Heart left ventricle (tissue), 16 donors: ENCODE results near the gene XYLT1. TPM values are rescaled to one million over a fixed set of nuclear protein-coding genes. Genes with fewer than 3 reads are reported as not detected.

ENCODE experiments used
- ATAC-seq, 4 donors: fragments of 200-7000 bp; cut with Tn5 transposase; one replicate each; pipeline ENCODE4 v1.9.1; 2020 to 2022; ENCODE audit warnings: moderate library complexity in 4 of 4, mild to moderate bottlenecking in 3 of 4, moderate number of reproducible peaks in 1 of 4
- DNase-seq, 5 donors: peaks; one replicate each; pipeline ENCODE4 v3.0.0-alpha.2; 2020
- H3K27ac ChIP-seq, 12 donors: fragments of 200-600 bp; sonication (generic) in 4 of 12; one replicate each; pipeline versions ENCODE4 v1.5.0 to v1.8.0; 2016 to 2022; ENCODE audit warnings: mild to moderate bottlenecking in 2 of 12
- H3K27me3 ChIP-seq, 9 donors: fragments of 200-600 bp; sonication (generic) in 2 of 9; one replicate each; pipeline versions ENCODE4 v1.5.1 to v1.8.0; 2016 to 2022; ENCODE audit warnings: mild to moderate bottlenecking in 3 of 9
- H3K36me3 ChIP-seq, 9 donors: fragments of 200-600 bp; sonication (generic) in 2 of 9; one replicate each; pipeline versions ENCODE4 v1.5.0 to v1.8.0; 2018 to 2022; ENCODE audit warnings: mild to moderate bottlenecking in 2 of 9
- H3K4me1 ChIP-seq, 12 donors: fragments of 200-600 bp; sonication (generic) in 4 of 12; one replicate each; pipeline versions ENCODE4 v1.5.0 to v1.8.0; 2016 to 2022; ENCODE audit warnings: mild to moderate bottlenecking in 3 of 12
- H3K4me3 ChIP-seq, 12 donors: fragments of 200-600 bp; sonication (generic) in 4 of 12; one replicate each; pipeline versions ENCODE4 v1.5.0 to v1.8.0; 2017 to 2022; ENCODE audit warnings: mild to moderate bottlenecking in 9 of 12, moderate library complexity in 4 of 12
- H3K9me3 ChIP-seq, 12 donors: fragments of 200-600 bp; sonication (generic) in 4 of 12; one replicate each; pipeline versions ENCODE4 v1.5.0 to v1.8.0; 2016 to 2022; ENCODE audit warnings: mild to moderate bottlenecking in 1 of 12
- POLR2A ChIP-seq, 2 donors: fragments of 450-650 bp; IDR thresholded peaks; one replicate each; pipeline ENCODE4 v1.6.1; 2017; ENCODE audit warnings: antibody characterized with exemption in 2 of 2, mild to moderate bottlenecking in 2 of 2, moderate library complexity in 2 of 2
- WGBS, 4 donors: extraction: QIAGEN DNeasy Blood & Tissue Kit in 2 of 4; methylation state at CpG; one replicate each; pipeline versions ENCODE4 v1.1.5 to v1.1.7; 2013 to 2018; 5-methylcytosine and 5-hydroxymethylcytosine counted together
- intact Hi-C, 10 donors: fragments of 100-400 bp; cut with DNase I; formaldehyde crosslinking; loops; one replicate each; pipeline versions ENCODE4 v1.11.1 to v1.14.2; 2022
- polyA plus RNA-seq, 2 donors: library from polyadenylated mRNA; stranded (reverse); fragments of 200-250 nt; gene quantifications; one replicate each; pipeline ENCODE4 v1.2.3, GENCODE V29; 2013
- total RNA-seq, 9 donors: library from RNA; depleted of rRNA in 2 of 9; stranded (reverse); fragments of >200 nt in 2 of 9; fragmentation: NEBNext Ultra II Directional in 3 of 9; extraction: Animal tissue kit (Norgen Biotek cat#: 25700) in 3 of 9; gene quantifications; one replicate each; pipeline versions ENCODE4 v1.1.0 to v1.2.4, GENCODE V29; 2016 to 2023
- TF ChIP-seq, protein P1 (sequence below), 12 donors: fragments of 200-600 bp; sonication (generic) in 4 of 12; IDR thresholded peaks; one replicate each; pipeline versions ENCODE4 v1.5.0 to v1.8.0; 2018 to 2022; ENCODE audit warnings: antibody characterized with exemption in 12 of 12, mild to moderate bottlenecking in 5 of 12
- donor health status: ischemic (EF 13 %, LVEDD 7.1; RV severe dilation, severe dysfunction).
- donor health status: healthy with polysubstance abuse.
- donor health status: DM: no; HTN: yes; CAD: no.
- donor health status: DM: no; HTN: no; CAD: no.
- donor health status: ischemic (EF 25% LVEDD 6.9; RV normal size, moderate dysfunction).
- donor health status: ischemic (EF 25% LVEDD 5.7; RV mildly dilated, moderate dysfunction).
- donor health status: healthy.
- donor health status: DM: yes; HTN: yes; CAD: no.
- donor health status: ischemic (EF 35%, LVEDD 5.7; RV mildly dilated, moderate dysfunction).
- donor health status: nonischemic (EF 11% LVEDD 7.7; RV severe dilation, severe dysfunction).
- donor health status: DM: yes; HTN: yes; CAD: no.
- donor health status: PGD.
- donor health status: ischemic (EF 29% LVEDD 5.4; RV normal size, mild dysfunction).
- donor health status: nonischemic (EF 23%, LVEDD 6.1; RV moderate dilation, normal function).

XYLT1 gene
- total and polyA plus RNA-seq, 11 donors, result 0.46 to 12.3 (median 2.4) TPM

DNA sequence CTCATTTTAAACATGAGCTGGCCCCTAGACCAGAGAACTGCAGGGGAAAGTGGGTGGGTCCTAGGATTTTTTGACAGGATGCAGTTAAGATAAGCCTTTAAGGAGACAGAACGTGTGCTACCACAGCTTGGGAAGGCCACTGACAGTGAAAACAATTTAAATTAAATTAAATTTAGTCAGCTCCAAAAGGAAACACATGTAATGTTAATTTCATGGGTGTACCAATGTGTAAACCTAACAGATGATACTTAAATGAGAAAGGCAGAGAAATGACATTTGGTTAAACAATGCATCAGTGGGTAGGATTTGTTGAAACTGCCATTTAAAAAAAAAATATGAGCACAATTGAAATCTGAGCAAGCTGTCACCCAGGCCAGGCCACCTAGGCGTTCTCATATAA lies 250.8 kb downstream of the XYLT1 start:
- peaks cover 0 to 23% (median 7%) of the 10 kb centered on the region in 12 donors for H3K4me1 ChIP-seq
- ATAC-seq (peak in 1 of 4 donors; percentile 22), DNase-seq (no peak)
- 48 to 57% (median 52%) methylated on average over 2 of the region's 2 CpGs for WGBS, 4 donors
- TF ChIP-seq, protein P1, sequence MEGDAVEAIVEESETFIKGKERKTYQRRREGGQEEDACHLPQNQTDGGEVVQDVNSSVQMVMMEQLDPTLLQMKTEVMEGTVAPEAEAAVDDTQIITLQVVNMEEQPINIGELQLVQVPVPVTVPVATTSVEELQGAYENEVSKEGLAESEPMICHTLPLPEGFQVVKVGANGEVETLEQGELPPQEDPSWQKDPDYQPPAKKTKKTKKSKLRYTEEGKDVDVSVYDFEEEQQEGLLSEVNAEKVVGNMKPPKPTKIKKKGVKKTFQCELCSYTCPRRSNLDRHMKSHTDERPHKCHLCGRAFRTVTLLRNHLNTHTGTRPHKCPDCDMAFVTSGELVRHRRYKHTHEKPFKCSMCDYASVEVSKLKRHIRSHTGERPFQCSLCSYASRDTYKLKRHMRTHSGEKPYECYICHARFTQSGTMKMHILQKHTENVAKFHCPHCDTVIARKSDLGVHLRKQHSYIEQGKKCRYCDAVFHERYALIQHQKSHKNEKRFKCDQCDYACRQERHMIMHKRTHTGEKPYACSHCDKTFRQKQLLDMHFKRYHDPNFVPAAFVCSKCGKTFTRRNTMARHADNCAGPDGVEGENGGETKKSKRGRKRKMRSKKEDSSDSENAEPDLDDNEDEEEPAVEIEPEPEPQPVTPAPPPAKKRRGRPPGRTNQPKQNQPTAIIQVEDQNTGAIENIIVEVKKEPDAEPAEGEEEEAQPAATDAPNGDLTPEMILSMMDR (IDR thresholded peaks at IDR 0.05), result no peak
- TF ChIP-seq POLR2A (IDR thresholded peaks at IDR 0.05), result no peak
- H3K36me3 ChIP-seq, result no peaks in the 10 kb centered on the region
- H3K27ac ChIP-seq, result peak overlapping the region in 1 of 12 donors; percentile 24
- no peaks in the 10 kb centered on the region for H3K9me3 ChIP-seq
- no peaks in the 10 kb centered on the region for H3K27me3 ChIP-seq
- H3K4me3 ChIP-seq, result no peak overlapping the region
- intact Hi-C loops, result loop anchor here in 3 of 10 donors (10.0 kb wide), 2 partner anchors 65 to 155 kb away; no protein-coding TSS in a partner anchor

DNA sequence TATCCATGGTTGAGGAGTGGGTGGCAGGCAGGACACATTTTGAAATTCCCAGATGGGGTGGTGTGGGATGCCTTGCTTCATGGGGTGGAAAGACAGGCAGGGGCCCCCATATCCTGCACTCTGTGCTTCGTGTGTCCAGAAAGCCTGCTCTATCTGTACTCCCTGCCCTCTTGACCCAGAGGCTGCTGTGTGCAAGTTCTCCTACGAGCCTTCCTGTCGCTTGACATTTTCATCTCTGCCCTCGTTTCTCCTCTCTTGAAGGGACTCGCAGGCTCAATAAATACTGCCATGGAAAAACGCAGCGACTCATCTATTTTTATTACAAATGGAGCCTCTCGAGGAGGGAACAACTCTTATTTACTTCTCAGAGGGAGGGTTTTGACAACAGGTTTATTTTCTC lies 254.8 kb downstream of the XYLT1 start:
- no peaks in the 10 kb centered on the region for H3K36me3 ChIP-seq
- DNase-seq, result no peak
- H3K9me3 ChIP-seq, result peaks cover 0 to 11% (median 2%) of the 10 kb centered on the region in 12 donors
- no peaks in the 10 kb centered on the region for H3K4me1 ChIP-seq
- H3K4me3 ChIP-seq, result no peak overlapping the region
- 71 to 80% (median 73%) methylated on average over 8 of the region's 8 CpGs for WGBS, 4 donors
- ATAC-seq, result no peak
- no peaks in the 10 kb centered on the region for H3K27me3 ChIP-seq
- TF ChIP-seq, protein P1 (IDR thresholded peaks at IDR 0.05), result no peak
- no peak for TF ChIP-seq POLR2A (IDR thresholded peaks at IDR 0.05)
- H3K27ac ChIP-seq, result no peak overlapping the region
- intact Hi-C loops, result loop anchor here in 2 of 10 donors (10.0 kb wide), 2 partner anchors 61 to 159 kb away; no protein-coding TSS in a partner anchor

DNA sequence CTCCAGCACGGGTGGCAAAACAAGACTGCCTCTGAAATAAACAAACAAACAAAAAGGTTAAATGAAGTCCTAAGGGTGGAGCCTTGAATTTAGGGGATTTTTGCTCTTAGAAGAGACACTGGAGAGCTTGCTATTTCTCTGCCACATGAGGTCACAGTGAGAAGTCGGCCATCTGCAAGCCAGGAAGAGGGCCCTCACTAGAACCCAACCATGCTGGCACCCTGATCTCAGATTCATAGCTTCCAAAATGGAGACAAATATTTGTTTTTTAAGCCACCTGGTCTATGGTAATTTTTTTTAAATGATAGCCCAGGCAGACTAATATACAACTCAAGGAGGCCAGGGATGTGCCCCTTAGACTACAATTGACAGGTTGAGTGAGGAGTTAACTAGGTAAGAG lies 255.5 kb downstream of the XYLT1 start:
- H3K9me3 ChIP-seq, result peaks cover 0 to 11% (median 2%) of the 10 kb centered on the region in 12 donors
- TF ChIP-seq, protein P1 (IDR thresholded peaks at IDR 0.05), result no peak
- no peak for TF ChIP-seq POLR2A (IDR thresholded peaks at IDR 0.05)
- no peaks in the 10 kb centered on the region for H3K4me1 ChIP-seq
- H3K36me3 ChIP-seq, result no peaks in the 10 kb centered on the region
- ATAC-seq, result no peak
- H3K27me3 ChIP-seq, result no peaks in the 10 kb centered on the region
- no peak overlapping the region for H3K27ac ChIP-seq
- WGBS, 4 donors, result 77 to 90% (median 86%) methylated on average over 2 of the region's 2 CpGs
- intact Hi-C loops, result loop anchor here in 2 of 10 donors (10.0 kb wide), 2 partner anchors 61 to 159 kb away; no protein-coding TSS in a partner anchor
- DNase-seq, result no peak
- no peak overlapping the region for H3K4me3 ChIP-seq

DNA sequence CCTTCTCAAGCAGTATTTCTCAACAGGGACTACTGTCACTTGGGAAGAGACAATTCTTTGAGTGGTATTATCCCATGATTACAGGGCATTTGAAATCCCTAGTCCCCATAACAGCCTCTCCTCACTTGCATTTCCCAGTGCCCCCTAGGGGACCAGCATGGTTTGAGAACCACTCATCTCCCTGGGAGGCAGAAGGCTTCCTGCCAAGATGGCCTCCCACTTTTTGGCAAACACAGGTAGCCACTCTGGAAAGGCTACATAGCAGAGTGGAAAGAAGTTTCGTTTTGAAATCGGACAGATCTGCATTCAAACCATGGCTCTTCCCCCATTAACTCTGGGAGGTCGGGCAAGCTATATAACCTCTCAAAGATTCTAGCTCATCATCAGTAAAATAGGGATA lies 256.8 kb downstream of the XYLT1 start:
- DNase-seq (no peak), ATAC-seq (no peak)
- H3K27me3 ChIP-seq, result no peaks in the 10 kb centered on the region
- H3K9me3 ChIP-seq, result peaks cover 0 to 11% (median 2%) of the 10 kb centered on the region in 12 donors
- no peaks in the 10 kb centered on the region for H3K36me3 ChIP-seq
- TF ChIP-seq POLR2A (IDR thresholded peaks at IDR 0.05), result no peak
- TF ChIP-seq, protein P1 (IDR thresholded peaks at IDR 0.05), result no peak
- H3K4me1 ChIP-seq, result no peaks in the 10 kb centered on the region
- H3K4me3 ChIP-seq, result no peak overlapping the region
- no peak overlapping the region for H3K27ac ChIP-seq
- intact Hi-C loops, result loop anchor here in 2 of 10 donors (10.0 kb wide), 2 partner anchors 59 to 161 kb away; no protein-coding TSS in a partner anchor
- 92 to 96% (median 96%) methylated on average over 3 of the region's 3 CpGs for WGBS, 4 donors
